Measurements from ENCODE around the gene P3H1.

Gene P3H1

DNA sequence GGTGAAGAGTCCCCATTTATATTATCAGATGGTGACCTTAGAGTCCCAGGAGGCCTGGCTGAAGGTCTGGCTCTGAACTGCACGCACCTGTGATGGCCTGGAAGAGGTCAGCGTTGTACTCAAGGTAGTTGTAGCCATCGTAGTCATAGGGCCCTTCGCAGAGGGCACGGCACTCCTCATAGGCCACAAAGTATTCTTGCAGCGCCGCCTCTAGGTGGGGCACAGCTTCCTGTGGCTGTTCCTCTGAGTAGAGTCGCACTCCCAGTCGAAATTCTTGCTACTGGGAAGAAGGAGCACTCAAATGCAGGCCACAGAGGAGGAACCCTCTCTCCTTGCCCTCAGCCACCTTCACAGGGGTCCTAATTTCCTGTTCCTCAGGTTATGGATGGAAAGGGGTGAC lies 7.7 kb downstream of the P3H1 start:
- H3K9ac ChIP-seq: no peak overlapping the region

DNA sequence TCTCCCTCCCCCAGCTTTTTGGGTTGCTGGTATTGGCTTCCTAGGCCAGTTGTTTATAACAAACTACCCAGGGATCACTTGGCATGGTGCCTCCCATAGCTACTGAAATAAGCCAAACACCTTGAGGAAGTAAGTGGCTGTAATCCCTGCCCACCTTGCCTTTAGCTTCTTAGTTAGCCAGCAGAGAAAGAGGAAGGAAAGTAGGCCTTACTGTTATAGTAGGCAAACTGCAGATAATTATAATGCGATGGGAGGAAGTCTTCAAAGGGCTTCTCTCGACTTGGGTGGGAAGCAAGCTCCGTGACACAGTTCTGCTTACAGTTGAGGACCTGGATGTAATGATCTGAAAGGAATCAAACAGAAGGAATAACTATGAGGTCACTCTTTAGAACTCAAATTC lies 8.2 kb downstream of the P3H1 start:
- H3K4me1 ChIP-seq (ENCODE audit: low read depth, poor library complexity, severe bottlenecking): peaks cover 3% of the 10 kb centered on the region
- H3K27me3 ChIP-seq (ENCODE audit: insufficient read depth, low read depth): no peaks in the 10 kb centered on the region
- no peak overlapping the region for H2AFZ ChIP-seq (ENCODE audit: low read depth)
- no peaks in the 10 kb centered on the region for H4K20me1 ChIP-seq (ENCODE audit: insufficient read depth)
- no peak overlapping the region for H3K4me2 ChIP-seq
- H3K9ac ChIP-seq: no peak overlapping the region
- no peak overlapping the region for H3K4me3 ChIP-seq (IDR thresholded peaks at IDR 0.05; ENCODE audit: insufficient read depth, low read depth, low read length)
- no peaks in the 10 kb centered on the region for H3K36me3 ChIP-seq (ENCODE audit: insufficient read depth)
- H3K79me2 ChIP-seq (ENCODE audit: insufficient read depth, low read depth): no peaks in the 10 kb centered on the region
- H3K27ac ChIP-seq: no peak overlapping the region
- TF ChIP-seq, protein P1, sequence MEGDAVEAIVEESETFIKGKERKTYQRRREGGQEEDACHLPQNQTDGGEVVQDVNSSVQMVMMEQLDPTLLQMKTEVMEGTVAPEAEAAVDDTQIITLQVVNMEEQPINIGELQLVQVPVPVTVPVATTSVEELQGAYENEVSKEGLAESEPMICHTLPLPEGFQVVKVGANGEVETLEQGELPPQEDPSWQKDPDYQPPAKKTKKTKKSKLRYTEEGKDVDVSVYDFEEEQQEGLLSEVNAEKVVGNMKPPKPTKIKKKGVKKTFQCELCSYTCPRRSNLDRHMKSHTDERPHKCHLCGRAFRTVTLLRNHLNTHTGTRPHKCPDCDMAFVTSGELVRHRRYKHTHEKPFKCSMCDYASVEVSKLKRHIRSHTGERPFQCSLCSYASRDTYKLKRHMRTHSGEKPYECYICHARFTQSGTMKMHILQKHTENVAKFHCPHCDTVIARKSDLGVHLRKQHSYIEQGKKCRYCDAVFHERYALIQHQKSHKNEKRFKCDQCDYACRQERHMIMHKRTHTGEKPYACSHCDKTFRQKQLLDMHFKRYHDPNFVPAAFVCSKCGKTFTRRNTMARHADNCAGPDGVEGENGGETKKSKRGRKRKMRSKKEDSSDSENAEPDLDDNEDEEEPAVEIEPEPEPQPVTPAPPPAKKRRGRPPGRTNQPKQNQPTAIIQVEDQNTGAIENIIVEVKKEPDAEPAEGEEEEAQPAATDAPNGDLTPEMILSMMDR (conservative IDR thresholded peaks at IDR 0.05; ENCODE audit: low read depth, low read length): no peak

More for the DNA sequence above, 7.7 kb downstream of the P3H1 start:
- Histone ChIP-seq H3K79me2 (ENCODE audit: insufficient read depth, low read depth) (no peaks in the 10 kb centered on the region; the same call in 1 of the 2 replicates), H3K4me1 (ENCODE audit: low read depth, poor library complexity, severe bottlenecking) (peaks cover 3% of the 10 kb centered on the region), H3K4me3 (IDR thresholded peaks at IDR 0.05; ENCODE audit: insufficient read depth, low read depth, low read length) (no peak overlapping the region), H3K36me3 (ENCODE audit: insufficient read depth) (no peaks in the 10 kb centered on the region), H3K4me2 (no peak overlapping the region), H3K27ac (no peak overlapping the region), H4K20me1 (ENCODE audit: insufficient read depth) (no peaks in the 10 kb centered on the region), H3K27me3 (ENCODE audit: insufficient read depth, low read depth) (no peaks in the 10 kb centered on the region), H2AFZ (ENCODE audit: low read depth) (no peak overlapping the region)
- TF ChIP-seq, protein P1 (conservative IDR thresholded peaks at IDR 0.05; ENCODE audit: low read depth, low read length): no peak

DNA sequence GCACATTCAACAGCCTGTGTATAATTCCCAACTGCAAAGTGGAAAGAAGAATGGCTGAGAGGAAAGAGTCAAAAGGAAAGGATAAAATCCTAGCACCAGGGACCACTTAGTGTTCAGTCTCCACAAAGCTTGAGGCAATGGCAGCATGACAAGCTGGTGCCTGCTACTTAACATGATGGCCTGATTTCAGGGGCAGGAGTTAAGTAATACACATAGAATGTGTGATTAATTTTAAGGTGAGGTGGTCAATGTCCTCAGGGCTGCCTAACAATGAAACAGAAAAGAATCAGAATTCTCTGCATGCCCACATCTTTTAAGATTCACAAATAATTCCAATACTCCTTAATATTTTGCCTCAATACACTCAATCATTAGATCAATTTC lies 8.9 kb downstream of the P3H1 start:
- H2AFZ ChIP-seq (ENCODE audit: low read depth): no peak overlapping the region
- no peaks in the 10 kb centered on the region for H3K27me3 ChIP-seq (ENCODE audit: insufficient read depth, low read depth)
- H3K4me1 ChIP-seq (ENCODE audit: low read depth, poor library complexity, severe bottlenecking): peaks cover 3% of the 10 kb centered on the region
- H3K27ac ChIP-seq: no peak overlapping the region
- no peaks in the 10 kb centered on the region for H3K36me3 ChIP-seq (ENCODE audit: insufficient read depth)
- no peak overlapping the region for H3K9ac ChIP-seq
- no peaks in the 10 kb centered on the region for H3K79me2 ChIP-seq (ENCODE audit: insufficient read depth, low read depth)
- TF ChIP-seq, protein P1 (conservative IDR thresholded peaks at IDR 0.05; ENCODE audit: low read depth, low read length): no peak
- H3K4me3 ChIP-seq (IDR thresholded peaks at IDR 0.05; ENCODE audit: insufficient read depth, low read depth, low read length): no peak overlapping the region
- H3K4me2 ChIP-seq: no peak overlapping the region
- H4K20me1 ChIP-seq (ENCODE audit: insufficient read depth): no peaks in the 10 kb centered on the region

DNA sequence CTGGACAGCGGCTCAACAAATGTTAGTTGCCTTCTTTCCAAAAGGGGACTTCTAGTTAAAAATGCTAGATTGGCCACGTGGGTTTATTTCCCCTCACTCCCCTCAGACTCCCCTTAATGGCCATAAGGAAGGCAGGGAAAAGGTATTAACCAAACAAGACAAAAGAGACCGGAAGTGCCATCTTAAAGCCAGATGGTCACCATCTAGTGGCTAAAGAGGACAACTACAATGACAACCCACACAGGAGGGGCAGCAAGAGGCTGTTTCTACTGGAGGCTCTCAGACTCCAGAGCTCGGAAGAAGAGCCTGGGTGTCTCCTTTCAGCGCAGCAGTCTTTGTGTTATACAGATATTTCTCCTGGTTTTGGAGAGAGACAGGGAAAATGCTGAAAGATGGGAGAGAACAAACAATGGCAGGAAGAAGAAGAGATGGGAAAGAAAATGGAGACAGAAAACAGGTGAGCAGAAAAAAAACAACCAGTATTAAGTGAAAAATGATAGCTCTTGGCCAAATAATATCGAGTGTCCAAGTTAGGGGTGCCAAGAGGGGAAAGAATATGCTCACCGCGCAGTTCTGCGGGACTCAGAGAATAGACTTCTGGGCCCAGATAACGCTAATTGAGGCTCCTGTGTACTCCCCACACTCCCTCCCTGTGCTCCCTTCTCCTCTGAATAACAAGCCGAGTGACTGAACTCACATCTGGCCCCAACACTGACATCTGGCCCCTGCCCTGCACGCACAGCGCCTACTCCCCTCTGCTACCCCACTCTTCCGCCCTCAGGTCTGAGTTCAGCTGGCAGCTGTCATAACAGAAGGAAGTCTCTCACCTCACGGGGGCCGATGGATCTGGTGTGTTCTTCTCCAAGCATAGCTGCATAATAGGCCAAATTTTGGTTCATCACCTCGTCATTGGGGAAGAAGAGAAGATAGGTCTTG lies 9.6 kb downstream of the P3H1 start:
- Histone ChIP-seq H2AFZ (ENCODE audit: low read depth) (no peak overlapping the region), H3K27ac (no peak overlapping the region), H3K4me3 (IDR thresholded peaks at IDR 0.05; ENCODE audit: insufficient read depth, low read depth, low read length) (no peak overlapping the region), H3K79me2 (ENCODE audit: insufficient read depth, low read depth) (no peaks in the 10 kb centered on the region), H4K20me1 (ENCODE audit: insufficient read depth) (no peaks in the 10 kb centered on the region), H3K27me3 (ENCODE audit: insufficient read depth, low read depth) (no peaks in the 10 kb centered on the region), H3K9ac (no peak overlapping the region), H3K4me2 (no peak overlapping the region), H3K4me1 (ENCODE audit: low read depth, poor library complexity, severe bottlenecking) (peaks cover 3% of the 10 kb centered on the region), H3K36me3 (ENCODE audit: insufficient read depth) (no peaks in the 10 kb centered on the region)
- TF ChIP-seq, protein P1 (conservative IDR thresholded peaks at IDR 0.05; ENCODE audit: low read depth, low read length): peak; percentile 76

Data from KMS-11 (cell line).